AG10803 (cell line): ENCODE measurements around the gene CCNA1.

Experiments
- DNase-seq: peaks from one replicate; pipeline ENCODE4 v3.0.0; 2010; ENCODE audit warnings: low read depth
- H3K4me3 ChIP-seq: 2 replicates; pipeline ENCODE4 v1.5.1; 2011; ENCODE audit warnings: mild to moderate bottlenecking, low read length, control low read depth
- CTCF ChIP-seq: conservative IDR thresholded peaks from 2 replicates; pipeline ENCODE4 v1.5.1; 2011; ENCODE audit warnings: mild to moderate bottlenecking, low read length, control low read depth, inconsistent platforms

The CCNA1 gene

GRCh38 chr13:36432106-36432544 is at the start of gene CCNA1:
Gene CCNA1 (plus strand): TSS chr13:36432495. CDS start chr13:36433057, 562 bp downstream.
- TF ChIP-seq CTCF = no peak
- H3K4me3 ChIP-seq = peak within 1 kb of the TSS; percentile 20
- no peak for DNase-seq

- no peak for DNase-seq
- no peak for TF ChIP-seq CTCF
- no peak overlapping the region for H3K4me3 ChIP-seq
Measured at GRCh38 chr13:36385489-36385888, 46.8 kb upstream of the CCNA1 start.

GRCh38 chr13:36395280-36395679 is 37.0 kb upstream of the CCNA1 start:
- DNase-seq = peak; percentile 84
- no peak overlapping the region for H3K4me3 ChIP-seq
- peak; percentile 77 for TF ChIP-seq CTCF

- no peak for TF ChIP-seq CTCF
- no peak overlapping the region for H3K4me3 ChIP-seq
- DNase-seq = no peak
Measured at GRCh38 chr13:36405151-36405550, 27.1 kb upstream of the CCNA1 start.

- H3K4me3 ChIP-seq = no peak overlapping the region
- peak; percentile 4 for DNase-seq
- TF ChIP-seq CTCF = no peak
Measured at GRCh38 chr13:36412736-36413135, 19.6 kb upstream of the CCNA1 start.

GRCh38 chr13:36413161-36413560 is 19.1 kb upstream of the CCNA1 start:
- no peak for TF ChIP-seq CTCF
- DNase-seq = no peak
- H3K4me3 ChIP-seq = no peak overlapping the region

GRCh38 chr13:36414461-36414860 is 17.8 kb upstream of the CCNA1 start:
- no peak for DNase-seq
- H3K4me3 ChIP-seq = no peak overlapping the region
- no peak for TF ChIP-seq CTCF
